Measurements from ENCODE around the gene PPARG. TPM values are rescaled to one million over a fixed set of nuclear protein-coding genes. Genes with fewer than 3 reads are reported as not detected.

Gene PPARG
- total and polyA plus RNA-seq, 2 of the 8 experiments (the other 6 are each of a cell fraction or from before 2014, with no cell fraction given), result 0.06 TPM; not detected in 1

DNA sequence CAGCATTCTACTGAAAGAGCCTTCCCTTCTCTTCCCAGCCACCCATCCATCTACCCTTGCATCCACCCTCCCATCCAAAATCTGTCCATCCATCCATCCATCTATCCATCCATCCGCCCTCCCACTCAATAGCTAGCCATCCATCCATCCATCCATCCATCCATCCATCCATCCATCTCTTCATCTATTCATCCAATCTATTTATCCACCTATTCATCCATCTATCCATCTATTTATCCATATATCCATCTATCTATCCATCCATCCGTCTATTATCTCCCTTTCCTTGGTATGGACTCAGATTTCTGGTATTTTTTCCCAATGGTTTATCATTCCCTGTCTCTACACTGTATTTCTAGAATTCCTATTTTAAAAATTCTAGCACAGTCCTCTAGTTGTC lies 46.1 kb upstream of the PPARG start (continued):
- no peak for TF ChIP-seq POLR2A (IDR thresholded peaks at IDR 0.05; ENCODE audit: control extremely low read depth in 1 of 2, low read depth in 2 of 2, low read length in 2 of 2)
- TF ChIP-seq SAP30 (IDR thresholded peaks at IDR 0.05; ENCODE audit: insufficient read depth, insufficient replicate concordance, low read length), result no peak
- TF ChIP-seq ASH2L (IDR thresholded peaks at IDR 0.05; ENCODE audit: low read length), result no peak
- TF ChIP-seq SIX5 (IDR thresholded peaks at IDR 0.05; ENCODE audit: low read depth, low read length), result no peak
